T-helper 1 cell treated with Interleukin-12 subunit alpha and Interleukin-12 subunit beta and Interleukin-4 antibody, amounts not matched to agents 30 μg/mL and 1 μg/mL, for 36 hours (primary cell): ENCODE measurements around the gene OR14A2.
"Not testable (repeated sequence)": the region's sequence is repeated elsewhere in the genome, so short reads cannot be mapped to it uniquely, and the experiment has no call there.

Source experiments
- H3K27ac Mint-ChIP-seq: one replicate; pipeline ENCODE4 v1.8.0; 2021; ENCODE audit warnings: mild to moderate bottlenecking, mixed read lengths
- H3K27me3 Mint-ChIP-seq: one replicate; pipeline ENCODE4 v1.8.0; 2021; ENCODE audit warnings: low read depth, mixed read lengths
- H3K36me3 Mint-ChIP-seq: one replicate; pipeline ENCODE4 v1.8.0; 2021; ENCODE audit warnings: low read depth, mixed read lengths
- H3K4me1 Mint-ChIP-seq: one replicate; pipeline ENCODE4 v1.8.0; 2021; ENCODE audit warnings: low read depth, mixed read lengths
- H3K4me3 Mint-ChIP-seq: one replicate; pipeline ENCODE4 v1.8.0; 2021; ENCODE audit warnings: mild to moderate bottlenecking, moderate library complexity, mixed read lengths
- H3K9me3 Mint-ChIP-seq: one replicate; pipeline ENCODE4 v1.8.0; 2021; ENCODE audit warnings: mixed read lengths

OR14A2 gene

DNA sequence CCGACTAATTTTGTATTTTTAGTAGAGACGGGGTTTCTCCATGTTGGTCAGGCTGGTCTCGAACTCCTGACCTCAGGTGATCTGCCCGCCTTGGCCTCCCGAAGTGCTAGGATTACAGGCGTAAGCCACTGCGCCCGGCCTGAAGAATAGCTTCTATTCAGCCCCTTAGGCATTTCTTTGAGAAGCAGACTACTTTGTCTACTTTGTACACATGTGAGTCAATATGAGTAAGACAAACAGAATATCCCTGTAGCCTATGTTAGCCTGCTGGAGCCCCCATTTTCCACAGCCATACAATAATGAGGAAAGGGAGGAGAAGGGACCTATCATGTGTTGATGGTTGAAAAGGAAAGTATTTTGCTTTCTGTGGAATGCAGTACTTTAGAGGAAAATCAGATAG is 37.3 kb downstream of the OR14A2 start:
- not testable (repeated sequence) for H3K27ac Mint-ChIP-seq, H3K27me3 Mint-ChIP-seq, H3K9me3 Mint-ChIP-seq, H3K36me3 Mint-ChIP-seq, H3K4me1 Mint-ChIP-seq, H3K4me3 Mint-ChIP-seq

DNA sequence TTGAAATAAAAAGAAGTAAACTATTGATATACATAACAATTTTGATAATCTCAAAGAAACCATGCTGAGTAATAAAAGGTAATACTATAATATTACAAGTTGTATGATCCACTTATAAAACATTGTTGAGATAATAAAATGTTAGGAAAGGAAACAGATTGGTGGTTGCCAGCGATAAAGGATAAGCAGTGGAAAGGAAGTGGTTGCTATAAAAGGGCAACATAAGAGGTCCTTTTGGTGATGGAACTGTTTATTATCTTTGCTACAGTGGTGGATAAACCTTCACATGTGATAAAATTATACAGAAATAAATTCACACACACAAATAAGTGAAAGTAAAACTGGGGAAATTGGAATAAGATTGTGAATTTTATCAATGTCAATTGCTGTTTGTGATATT is 46.6 kb downstream of the OR14A2 start:
- Mint-ChIP-seq H3K4me3 (no peak overlapping the region), H3K36me3 (no peaks in the 10 kb centered on the region), H3K9me3 (no peaks in the 10 kb centered on the region), H3K4me1 (no peaks in the 10 kb centered on the region), H3K27me3 (no peaks in the 10 kb centered on the region), H3K27ac (no peak overlapping the region)

DNA sequence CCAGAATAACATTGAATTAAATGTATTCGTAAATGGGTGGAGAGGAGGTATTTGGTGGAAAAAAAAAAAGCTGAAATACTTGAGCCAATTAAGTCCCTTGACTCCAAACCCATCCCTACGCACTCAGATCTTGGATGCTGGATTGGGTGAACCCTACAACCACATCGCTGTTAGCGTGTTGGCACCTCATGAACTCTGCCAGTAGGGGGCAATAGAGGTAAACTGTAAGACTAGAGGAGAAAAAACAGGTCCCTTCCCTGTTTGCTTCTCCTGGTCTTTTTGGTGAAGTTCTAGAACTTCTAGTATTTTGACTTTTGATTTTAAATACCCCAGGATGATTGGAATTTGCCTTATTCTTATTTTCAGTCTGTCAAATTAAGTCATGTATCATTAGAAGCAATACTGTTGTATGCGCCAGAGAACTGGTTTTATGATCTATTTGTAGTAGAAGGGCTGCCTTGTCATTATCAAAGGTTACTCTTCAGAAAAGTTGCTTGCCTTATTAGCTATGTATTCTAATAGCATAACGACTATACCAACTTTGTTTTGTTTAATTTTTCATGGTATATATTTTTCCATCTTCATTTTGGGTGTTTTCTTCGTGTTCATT is 66.5 kb downstream of the OR14A2 start:
- no peaks in the 10 kb centered on the region for H3K27me3 Mint-ChIP-seq
- H3K9me3 Mint-ChIP-seq: no peaks in the 10 kb centered on the region
- no peaks in the 10 kb centered on the region for H3K4me1 Mint-ChIP-seq
- H3K4me3 Mint-ChIP-seq: no peak overlapping the region
- H3K27ac Mint-ChIP-seq: no peak overlapping the region
- H3K36me3 Mint-ChIP-seq: no peaks in the 10 kb centered on the region

DNA sequence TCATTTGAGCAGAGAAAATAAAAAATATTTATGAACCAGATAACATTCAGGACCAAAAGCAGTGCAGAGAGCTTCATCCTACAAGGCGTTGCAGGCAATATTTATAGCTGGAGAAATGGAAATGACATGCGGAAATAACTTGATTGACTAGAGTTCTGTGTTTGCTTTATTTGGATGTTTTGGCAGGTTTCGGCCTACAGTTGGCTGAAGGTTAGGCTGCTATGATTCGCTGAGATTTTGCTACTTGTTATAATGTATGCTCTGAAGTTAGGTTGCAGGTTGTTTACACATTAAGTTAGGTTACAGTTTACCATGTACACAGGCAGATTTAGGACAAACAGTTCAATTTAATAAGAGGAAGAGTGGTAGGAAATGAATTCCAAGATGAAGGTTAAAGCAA is 67.8 kb downstream of the OR14A2 start:
- no peak overlapping the region for H3K27ac Mint-ChIP-seq
- no peaks in the 10 kb centered on the region for H3K27me3 Mint-ChIP-seq
- H3K9me3 Mint-ChIP-seq: no peaks in the 10 kb centered on the region
- no peaks in the 10 kb centered on the region for H3K36me3 Mint-ChIP-seq
- no peak overlapping the region for H3K4me3 Mint-ChIP-seq
- no peaks in the 10 kb centered on the region for H3K4me1 Mint-ChIP-seq

DNA sequence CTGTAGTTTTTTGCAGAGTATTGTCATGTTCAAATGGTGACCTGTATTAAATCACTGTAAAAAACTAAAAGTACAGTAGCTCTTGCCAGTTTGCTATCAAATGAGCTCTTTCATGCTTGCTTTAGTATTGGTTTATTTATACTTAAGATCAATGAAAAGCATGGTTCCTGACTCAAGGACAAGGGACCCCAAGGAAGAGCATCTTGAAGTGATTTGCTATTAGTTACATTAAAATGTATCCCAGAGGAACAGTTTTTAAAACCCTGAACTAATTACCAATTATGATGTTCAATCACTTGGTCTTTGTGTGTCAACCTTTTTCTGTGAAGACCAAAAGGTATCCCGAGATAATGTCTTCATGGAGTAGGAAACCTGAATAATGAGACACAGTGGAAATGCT is 68.3 kb downstream of the OR14A2 start, which contains the start of gene OR13G1:
OR13G1 (minus strand) TSS at position 101 of the 400 bp plus-strand sequence. CDS start 6,698 bp downstream, outside the sequence.
- Mint-ChIP-seq H3K27ac (no peak within 1 kb of the TSS), H3K4me3 (no peak within 1 kb of the TSS), H3K4me1 (no peaks in the 10 kb centered on the region), H3K36me3 (no peaks in the 10 kb centered on the region), H3K27me3 (no peaks in the 10 kb centered on the region), H3K9me3 (no peaks in the 10 kb centered on the region)
